SK-N-MC (cell line): ENCODE results near the gene MGMT.

Experiments
- DNase-seq: peaks from one replicate; pipeline ENCODE4 v3.0.0-alpha.2; 2011; ENCODE audit warnings: low read depth, low spot score
- H3K27ac ChIP-seq: fragments of 200-600 bp; sonication (generic); 2 replicates; pipeline ENCODE4 v1.5.1; 2016; ENCODE audit warnings: mixed run types
- H3K36me3 ChIP-seq: fragments of 200-600 bp; sonication (generic); 2 replicates; pipeline ENCODE4 v1.6.1; 2017; ENCODE audit warnings: antibody characterized with exemption, low read length, mixed read lengths; ENCODE audit not compliant: insufficient read depth
- H3K4me3 ChIP-seq: fragments of 200-600 bp; sonication (generic); 2 replicates; pipeline ENCODE4 v1.5.1; 2016
- H3K9ac ChIP-seq: fragments of 200-600 bp; sonication (generic); 2 replicates; pipeline ENCODE4 v1.8.0; 2017; ENCODE audit warnings: mixed run types, mixed read lengths; ENCODE audit not compliant: insufficient read length
- H3K9me3 ChIP-seq: fragments of 200-600 bp; sonication (generic); 2 replicates; pipeline ENCODE4 v1.6.1; 2017; ENCODE audit warnings: low read depth, mild to moderate bottlenecking, antibody characterized with exemption, low read length, moderate library complexity, mixed read lengths
- EZH2 ChIP-seq: fragments of 200-600 bp; sonication (generic); IDR thresholded peaks from one replicate; pipeline ENCODE4 v1.6.1; 2017; ENCODE audit warnings: antibody characterized with exemption
- FOXP2 ChIP-seq: optimal IDR thresholded peaks from 2 replicates; pipeline ENCODE3; 2011; ENCODE audit warnings: mild to moderate bottlenecking, moderate library complexity; ENCODE audit not compliant: insufficient read depth; ENCODE audit errors: extremely low read length, control extremely low read depth
- POLR2AphosphoS5 ChIP-seq: IDR thresholded peaks from 2 replicates; pipeline ENCODE4 v1.6.1; 2012; ENCODE audit warnings: mild to moderate bottlenecking, low read depth, low read length, borderline replicate concordance

Gene MGMT

DNA sequence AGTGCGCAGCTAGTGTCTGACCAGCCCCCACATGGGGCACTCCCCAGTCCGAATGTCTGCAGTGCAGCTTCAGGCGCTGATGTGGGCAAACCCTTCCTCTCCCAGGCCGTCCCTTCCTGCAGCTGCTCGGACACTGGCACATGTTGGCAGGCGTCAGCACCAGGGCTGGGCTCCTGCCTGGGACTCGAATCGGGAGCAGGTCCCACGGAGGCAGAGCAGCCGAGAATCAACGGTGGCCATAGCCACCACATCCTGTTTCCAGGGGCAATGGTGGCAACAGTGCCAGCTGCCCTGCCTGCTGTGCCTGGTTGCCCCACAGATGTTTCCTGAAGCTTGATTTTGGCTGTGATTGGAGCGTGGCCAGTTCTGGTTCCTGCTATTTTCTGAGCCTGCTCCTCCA, 65.8 kb downstream of the MGMT start:
- no peak for DNase-seq
- Histone ChIP-seq H3K9me3 (no peaks in the 10 kb centered on the region), H3K36me3 (no peaks in the 10 kb centered on the region), H3K27ac (no peak overlapping the region), H3K9ac (no peak overlapping the region), H3K4me3 (no peak overlapping the region)
- no peak for TF ChIP-seq EZH2
- TF ChIP-seq POLR2AphosphoS5: no peak
- no peak for TF ChIP-seq FOXP2

DNA sequence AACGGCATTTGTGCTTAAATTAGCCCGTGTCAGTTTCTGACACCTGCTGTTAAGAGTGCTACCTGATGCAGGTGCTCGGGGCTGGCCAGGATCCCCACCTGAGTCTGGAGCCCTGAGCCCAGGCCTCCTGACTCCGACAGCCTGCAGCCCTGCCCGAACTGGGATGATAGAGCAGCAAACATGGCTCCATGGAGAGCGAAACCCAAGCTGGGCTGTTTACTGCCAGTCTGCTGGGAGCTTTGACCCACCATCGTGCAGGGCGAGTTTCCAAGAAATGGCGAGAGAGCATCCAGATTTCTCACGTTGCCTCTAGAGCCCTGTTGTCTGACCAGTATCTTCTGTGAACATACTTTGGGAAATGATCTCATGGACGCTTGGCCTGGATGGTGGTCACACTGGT, 66.2 kb downstream of the MGMT start:
- H3K9me3 ChIP-seq: no peaks in the 10 kb centered on the region
- no peak overlapping the region for H3K4me3 ChIP-seq
- no peak overlapping the region for H3K27ac ChIP-seq
- no peak overlapping the region for H3K9ac ChIP-seq
- TF ChIP-seq EZH2 (no peak), POLR2AphosphoS5 (no peak), FOXP2 (no peak)
- H3K36me3 ChIP-seq: no peaks in the 10 kb centered on the region
- DNase-seq: no peak

DNA sequence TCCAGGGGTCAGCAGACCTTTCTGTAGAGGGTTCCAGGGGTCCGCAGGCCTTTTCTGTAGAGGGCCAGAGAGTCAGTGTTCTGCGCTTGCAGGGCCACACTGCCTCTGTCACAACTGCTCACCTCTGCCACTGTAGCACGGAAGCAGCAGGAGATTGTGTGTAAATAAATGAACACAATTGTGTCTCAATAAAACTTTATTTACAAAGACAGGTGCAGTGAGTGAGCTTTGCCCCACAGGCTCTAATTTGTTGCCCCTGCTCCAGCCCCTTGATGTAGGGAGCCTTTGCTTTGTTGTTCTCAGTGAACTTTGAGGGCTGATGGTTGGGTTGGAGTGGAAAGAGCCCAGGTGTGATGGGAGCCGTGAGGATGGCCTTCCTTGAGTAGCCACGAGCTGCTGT, 67.8 kb downstream of the MGMT start:
- Histone ChIP-seq H3K27ac (no peak overlapping the region), H3K36me3 (no peaks in the 10 kb centered on the region)
- TF ChIP-seq POLR2AphosphoS5 (no peak), EZH2 (no peak), FOXP2 (no peak)

DNA sequence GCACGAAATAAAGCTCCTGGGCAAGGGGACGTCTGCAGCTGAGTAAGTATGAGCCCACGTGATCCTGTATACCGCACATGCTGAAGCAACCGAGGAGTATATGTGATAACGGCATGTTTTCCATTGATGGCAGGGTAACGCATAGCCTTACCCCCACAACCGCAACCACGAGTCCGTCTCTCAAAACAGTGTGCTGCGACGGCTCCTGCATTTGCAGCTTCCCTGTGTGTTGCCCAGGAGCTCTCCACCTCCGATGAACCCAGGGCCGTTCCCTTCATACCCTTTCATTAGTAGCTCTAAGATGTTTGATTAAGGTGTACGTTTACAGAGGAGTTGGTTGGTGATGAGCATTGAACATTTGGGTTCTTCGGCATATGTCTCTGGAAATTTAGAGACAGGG, 69.3 kb downstream of the MGMT start:
- TF ChIP-seq FOXP2 (no peak), POLR2AphosphoS5 (no peak), EZH2 (no peak)
- no peaks in the 10 kb centered on the region for H3K9me3 ChIP-seq
- no peak overlapping the region for H3K9ac ChIP-seq
- H3K4me3 ChIP-seq: no peak overlapping the region
- H3K36me3 ChIP-seq: no peaks in the 10 kb centered on the region
- no peak overlapping the region for H3K27ac ChIP-seq
- no peak for DNase-seq

More for the DNA sequence above, 67.8 kb downstream of the MGMT start:
- H3K4me3 ChIP-seq: no peak overlapping the region
- no peak for DNase-seq
- no peak overlapping the region for H3K9ac ChIP-seq
- H3K9me3 ChIP-seq: no peaks in the 10 kb centered on the region

DNA sequence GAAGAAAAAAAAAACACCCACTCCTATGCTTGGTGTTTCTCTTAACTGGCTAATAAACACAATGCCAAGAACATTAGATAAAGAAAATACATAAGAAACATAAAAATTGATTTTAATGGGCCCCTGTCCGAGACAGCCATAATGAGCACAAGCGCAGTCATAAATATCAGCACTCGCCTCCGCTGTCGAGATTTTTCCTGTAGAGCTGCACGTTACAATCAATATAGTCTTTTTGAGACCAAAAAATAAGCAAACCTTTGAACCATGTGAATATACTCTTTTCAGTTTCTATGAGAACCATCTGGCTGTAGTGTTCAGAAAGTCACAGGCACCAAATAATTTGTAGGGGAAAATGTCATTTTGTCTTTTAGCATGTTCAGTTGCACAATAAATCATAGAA, 70.1 kb downstream of the MGMT start:
- H3K36me3 ChIP-seq: no peaks in the 10 kb centered on the region
- DNase-seq: no peak
- H3K9ac ChIP-seq: no peak overlapping the region
- H3K9me3 ChIP-seq: no peaks in the 10 kb centered on the region
- TF ChIP-seq FOXP2: no peak
- no peak overlapping the region for H3K4me3 ChIP-seq
- no peak overlapping the region for H3K27ac ChIP-seq

DNA sequence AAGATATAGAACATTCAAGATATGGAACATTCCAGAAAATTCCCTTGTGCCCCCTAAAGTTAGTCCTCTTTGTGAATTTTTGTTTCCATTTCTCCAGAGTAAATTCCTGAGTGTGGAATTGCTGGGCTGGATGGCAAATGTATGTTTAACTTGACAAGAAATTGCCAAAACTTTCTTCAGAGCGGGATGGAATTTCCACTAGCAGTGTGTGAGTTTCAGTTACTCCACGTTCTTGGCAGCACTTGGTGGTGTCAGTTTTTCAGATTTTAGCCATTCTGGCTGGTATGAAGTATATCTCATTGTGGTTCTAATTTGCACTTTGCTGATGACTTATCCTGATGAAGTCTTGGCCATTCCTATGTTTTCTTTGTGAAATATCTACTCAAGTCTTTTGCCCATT, 71.2 kb downstream of the MGMT start:
- TF ChIP-seq EZH2 (no peak), FOXP2 (no peak), POLR2AphosphoS5 (no peak)
- Histone ChIP-seq H3K36me3 (no peaks in the 10 kb centered on the region), H3K9me3 (no peaks in the 10 kb centered on the region), H3K27ac (no peak overlapping the region), H3K4me3 (no peak overlapping the region), H3K9ac (no peak overlapping the region)
- no peak for DNase-seq

DNA sequence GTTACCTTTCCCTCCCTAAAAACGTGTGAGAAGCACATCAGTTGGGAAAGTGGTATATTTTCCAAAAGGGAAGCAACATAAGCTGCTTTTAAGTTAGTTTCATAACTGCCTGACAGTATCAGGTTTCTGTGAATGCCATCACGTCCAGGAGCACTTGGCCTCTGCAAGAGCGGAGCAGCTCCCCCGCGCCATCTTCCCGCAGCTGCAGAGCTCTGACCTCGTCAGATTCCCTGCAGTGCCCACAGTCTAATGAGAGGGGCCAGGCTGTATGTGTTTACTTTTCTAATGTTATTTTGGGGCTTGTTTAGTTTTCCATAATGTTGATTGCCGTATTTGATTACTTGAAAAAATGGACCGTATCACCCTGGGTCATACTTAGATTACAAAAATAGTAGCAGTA, 74.2 kb downstream of the MGMT start:
- Histone ChIP-seq H3K36me3 (no peaks in the 10 kb centered on the region), H3K9ac (no peak overlapping the region), H3K9me3 (no peaks in the 10 kb centered on the region), H3K4me3 (no peak overlapping the region), H3K27ac (no peak overlapping the region)
- DNase-seq: no peak
- TF ChIP-seq EZH2 (no peak), FOXP2 (no peak), POLR2AphosphoS5 (no peak)

DNA sequence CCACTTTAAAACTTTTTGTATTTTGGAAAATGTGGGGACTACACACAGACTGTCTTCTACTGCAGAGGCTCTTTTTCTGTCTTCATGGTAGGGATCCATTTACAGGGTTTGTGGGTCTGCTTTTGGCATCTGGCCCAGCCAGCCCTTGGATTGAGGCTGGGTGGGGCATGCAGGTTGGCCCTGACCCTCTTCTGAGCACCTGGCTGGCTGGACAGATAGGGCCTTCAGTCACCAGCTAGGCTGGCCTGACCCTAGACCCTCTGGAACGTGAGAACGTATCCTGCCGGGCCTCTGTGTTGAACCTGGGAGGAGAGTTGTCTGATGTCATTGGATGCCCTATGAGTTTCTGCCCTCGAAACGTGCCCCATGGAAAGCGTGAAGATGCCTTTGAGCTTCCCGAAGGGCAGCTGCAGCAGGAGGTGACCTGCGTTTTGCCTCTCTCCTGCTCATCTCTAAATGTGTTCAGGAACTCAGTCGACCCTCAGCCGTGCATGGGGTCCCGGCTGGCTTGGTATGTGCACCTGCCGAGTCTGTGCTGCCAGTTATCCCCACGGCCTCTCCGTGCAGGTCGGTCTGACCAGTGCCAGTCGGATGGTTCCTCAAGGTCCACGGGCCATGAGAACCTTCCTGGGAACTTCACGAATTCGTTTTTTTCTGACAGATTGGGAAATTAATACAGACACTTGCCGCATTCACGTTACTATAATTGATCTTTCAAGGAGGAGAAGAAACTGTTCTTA, 74.9 kb downstream of the MGMT start:
- no peak for DNase-seq
- H3K36me3 ChIP-seq: no peaks in the 10 kb centered on the region
- H3K9ac ChIP-seq: no peak overlapping the region
- no peak overlapping the region for H3K27ac ChIP-seq
- no peak overlapping the region for H3K4me3 ChIP-seq
- TF ChIP-seq FOXP2 (no peak), POLR2AphosphoS5 (no peak), EZH2 (no peak)
- H3K9me3 ChIP-seq: no peaks in the 10 kb centered on the region

DNA sequence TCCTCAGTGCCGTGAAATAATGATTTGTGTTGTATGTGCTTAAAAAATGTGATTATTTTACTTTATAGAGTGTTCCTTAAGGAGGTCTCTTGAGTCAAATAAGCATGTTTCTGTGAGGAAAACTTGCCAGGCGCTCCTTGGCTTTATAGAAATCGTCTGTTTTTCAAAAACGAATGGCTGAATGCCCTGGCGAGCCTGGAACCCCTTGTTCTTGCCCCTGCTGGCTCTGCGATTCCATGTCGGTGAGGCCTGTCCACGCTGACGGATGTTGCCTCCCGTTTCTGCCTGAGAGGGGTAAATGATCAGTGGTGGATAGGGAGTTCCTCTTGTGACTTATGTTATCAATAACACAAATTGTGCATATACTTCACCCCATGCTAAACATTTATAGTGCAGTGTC, 75.5 kb downstream of the MGMT start:
- DNase-seq: no peak
- Histone ChIP-seq H3K4me3 (no peak overlapping the region), H3K9ac (no peak overlapping the region), H3K36me3 (no peaks in the 10 kb centered on the region), H3K27ac (no peak overlapping the region), H3K9me3 (no peaks in the 10 kb centered on the region)
- TF ChIP-seq FOXP2 (no peak), POLR2AphosphoS5 (no peak), EZH2 (no peak)
